MCF 10A (cell line): ENCODE results near the gene TTC34. TPM values are rescaled to one million over a fixed set of nuclear protein-coding genes. Genes with fewer than 3 reads are reported as not detected.

Source experiments
- BruUV-seq: library from RNA; stranded (reverse); fragments of 400-500 nt; replicated peaks from 2 replicates; lab custom pipeline; 2021; lab: Mats Ljungman, UMichigan
- CTCF ChIA-PET: fragments of 300-600 bp; sonication (Branson Sonifier 250); formaldehyde crosslinking; extraction: SDS; loops from one replicate; lab custom pipeline; 2021; ENCODE audit warnings: antibody characterized with exemption, inconsistent platforms; lab: Yijun Ruan, JAX
- POLR2A ChIA-PET: fragments of 300-600, 350-650 bp; sonication (Branson Sonifier 250); formaldehyde crosslinking; extraction: SDS; loops from one replicate; lab custom pipeline; 2020; ENCODE audit warnings: antibody characterized with exemption, inconsistent platforms; lab: Yijun Ruan, JAX
- DNase-seq: peaks from one replicate; pipeline ENCODE4 v3.0.0-alpha.2; 2018; ENCODE audit not compliant: unreplicated experiment
- H3K27ac Mint-ChIP-seq: one replicate; pipeline ENCODE4 v1.8.0; 2022; ENCODE audit warnings: mild to moderate bottlenecking, low read depth, mixed read lengths; ENCODE audit not compliant: unreplicated experiment
- H3K27me3 Mint-ChIP-seq: one replicate; pipeline ENCODE4 v1.8.0; 2022; ENCODE audit warnings: mixed read lengths; ENCODE audit not compliant: insufficient read depth, unreplicated experiment
- H3K36me3 Mint-ChIP-seq: one replicate; pipeline ENCODE4 v1.8.0; 2022; ENCODE audit warnings: mild to moderate bottlenecking, moderate library complexity, mixed read lengths; ENCODE audit not compliant: insufficient read depth, unreplicated experiment
- H3K4me1 Mint-ChIP-seq: one replicate; pipeline ENCODE4 v1.8.0; 2022; ENCODE audit warnings: mixed read lengths; ENCODE audit not compliant: insufficient read depth, unreplicated experiment
- H3K4me3 Mint-ChIP-seq: one replicate; pipeline ENCODE4 v1.8.0; 2022; ENCODE audit warnings: mild to moderate bottlenecking, moderate library complexity, mixed read lengths; ENCODE audit not compliant: unreplicated experiment
- H3K9me3 Mint-ChIP-seq: one replicate; pipeline ENCODE4 v1.8.0; 2022; ENCODE audit warnings: mixed read lengths; ENCODE audit not compliant: unreplicated experiment
- intact Hi-C: fragments of 100-400 bp; cut with micrococcal nuclease; formaldehyde crosslinking; loops from 2 replicates; pipeline ENCODE4 v1.14.1; 2022
- total RNA-seq: library from RNA; stranded (reverse); gene quantifications from 2 replicates; pipeline ENCODE4 v1.2.3, GENCODE V29; 2022
- TF ChIP-seq, protein P1 (sequence below): fragments of 200-600 bp; IDR thresholded peaks from one replicate; pipeline ENCODE4 v1.8.0; 2022; ENCODE audit warnings: antibody characterized with exemption, mild to moderate bottlenecking; ENCODE audit not compliant: unreplicated experiment

Gene TTC34
- total RNA-seq, 1 experiment from 2014 or later, result 0.47 TPM

DNA sequence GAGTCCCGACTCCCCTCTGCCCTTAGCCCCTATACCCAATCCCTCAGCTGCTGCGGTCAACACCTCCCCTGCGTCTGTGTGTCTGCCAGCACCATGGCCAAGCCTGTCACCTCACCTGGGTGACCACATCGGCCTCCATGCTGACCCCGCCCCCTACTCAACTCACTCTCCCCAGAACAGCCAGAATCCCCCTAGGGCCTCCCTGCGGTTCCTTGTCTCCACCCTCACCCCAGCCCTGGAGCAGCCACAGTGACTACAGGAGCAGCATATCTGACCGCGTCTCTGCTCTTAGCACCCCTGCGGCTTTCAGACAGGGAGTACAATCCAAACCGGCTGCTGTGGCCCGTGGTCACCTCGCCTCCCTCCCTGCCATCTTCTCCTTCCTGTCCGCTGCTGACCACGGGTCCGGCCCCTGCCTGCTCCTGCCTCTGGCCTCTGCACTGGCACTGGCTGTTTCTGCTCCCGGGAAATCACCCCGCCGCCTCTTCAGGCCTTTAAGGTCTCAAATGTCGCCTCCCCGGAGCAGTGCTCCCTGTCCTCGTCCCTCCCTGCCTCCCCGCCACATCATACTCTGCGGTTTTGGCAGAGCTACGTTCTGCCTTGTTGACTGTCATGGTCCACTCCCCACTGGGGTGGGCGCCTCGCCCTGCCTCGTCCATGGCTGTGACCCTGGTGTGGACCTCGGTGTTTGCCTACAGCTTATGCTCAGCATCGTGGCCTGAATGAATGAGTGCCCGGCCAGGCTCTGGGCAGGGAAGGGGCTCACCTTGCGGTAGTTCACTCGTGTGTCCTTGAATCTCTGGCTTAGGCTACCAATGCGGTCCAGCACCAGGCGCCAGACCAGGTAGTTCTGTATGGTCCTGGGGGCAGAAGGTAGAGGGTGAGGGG, 203.8 kb downstream of the TTC34 start:
- no peak overlapping the region for H3K4me3 Mint-ChIP-seq
- intact Hi-C loops, result no loop called here
- TF ChIP-seq, protein P1, sequence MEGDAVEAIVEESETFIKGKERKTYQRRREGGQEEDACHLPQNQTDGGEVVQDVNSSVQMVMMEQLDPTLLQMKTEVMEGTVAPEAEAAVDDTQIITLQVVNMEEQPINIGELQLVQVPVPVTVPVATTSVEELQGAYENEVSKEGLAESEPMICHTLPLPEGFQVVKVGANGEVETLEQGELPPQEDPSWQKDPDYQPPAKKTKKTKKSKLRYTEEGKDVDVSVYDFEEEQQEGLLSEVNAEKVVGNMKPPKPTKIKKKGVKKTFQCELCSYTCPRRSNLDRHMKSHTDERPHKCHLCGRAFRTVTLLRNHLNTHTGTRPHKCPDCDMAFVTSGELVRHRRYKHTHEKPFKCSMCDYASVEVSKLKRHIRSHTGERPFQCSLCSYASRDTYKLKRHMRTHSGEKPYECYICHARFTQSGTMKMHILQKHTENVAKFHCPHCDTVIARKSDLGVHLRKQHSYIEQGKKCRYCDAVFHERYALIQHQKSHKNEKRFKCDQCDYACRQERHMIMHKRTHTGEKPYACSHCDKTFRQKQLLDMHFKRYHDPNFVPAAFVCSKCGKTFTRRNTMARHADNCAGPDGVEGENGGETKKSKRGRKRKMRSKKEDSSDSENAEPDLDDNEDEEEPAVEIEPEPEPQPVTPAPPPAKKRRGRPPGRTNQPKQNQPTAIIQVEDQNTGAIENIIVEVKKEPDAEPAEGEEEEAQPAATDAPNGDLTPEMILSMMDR, result no peak
- peaks cover 37% of the 10 kb centered on the region for H3K27me3 Mint-ChIP-seq
- CTCF ChIA-PET, result interaction anchor here (0.6 to 0.7 kb wide), 2 partner anchors 32 to 235 kb away, joined by 3 to 4 read pairs; no protein-coding TSS in a partner anchor
- H3K27ac Mint-ChIP-seq, result no peak overlapping the region
- BruUV-seq, result no TSS peak
- POLR2A ChIA-PET, result interaction anchor here (0.6 kb wide), 2 partner anchors 7 to 1384 kb away, joined by 3 read pairs; no protein-coding TSS in a partner anchor
- H3K9me3 Mint-ChIP-seq, result no peaks in the 10 kb centered on the region
- no peak for DNase-seq
- no peaks in the 10 kb centered on the region for H3K4me1 Mint-ChIP-seq
- peaks cover 6% of the 10 kb centered on the region for H3K36me3 Mint-ChIP-seq

DNA sequence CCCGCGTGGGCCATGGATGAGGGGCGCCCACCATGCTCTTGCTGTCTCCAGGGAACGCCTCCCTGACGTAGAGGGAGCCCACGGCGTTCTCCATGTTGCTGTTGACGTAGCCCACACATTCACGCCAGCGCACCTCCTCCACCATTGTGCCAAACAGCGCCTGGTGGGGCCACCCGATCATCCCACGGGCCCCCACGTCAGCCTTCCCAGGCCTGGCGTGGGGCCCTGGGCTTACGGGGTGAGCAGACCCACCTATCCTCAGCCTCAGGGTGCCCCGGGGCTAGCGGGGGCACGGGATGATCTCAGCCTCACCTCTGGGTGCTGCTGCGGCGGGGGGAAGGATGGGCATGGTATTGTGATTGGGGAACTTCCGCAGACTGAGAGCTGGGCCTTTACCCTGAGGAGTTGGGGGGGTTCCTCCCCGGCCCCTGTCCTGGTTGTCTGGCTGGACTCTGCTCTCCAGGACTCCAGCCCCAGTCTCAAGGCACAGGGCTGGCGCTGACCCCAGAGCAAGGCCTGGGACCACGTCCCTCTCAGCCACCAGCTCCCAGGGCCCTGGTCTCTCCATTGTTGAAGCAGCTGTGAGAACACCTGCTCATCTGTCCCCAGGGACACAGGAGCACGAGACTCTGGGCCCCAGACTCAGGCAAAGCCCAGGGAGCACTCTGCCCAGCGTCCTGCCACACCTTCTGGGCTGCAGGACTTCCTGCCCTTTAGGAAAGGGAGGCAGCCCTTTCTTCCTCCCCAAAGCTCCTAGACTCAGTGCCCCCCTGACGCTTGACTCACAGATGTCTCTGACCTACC, 204.8 kb downstream of the TTC34 start:
- H3K27me3 Mint-ChIP-seq, result peaks cover 27% of the 10 kb centered on the region
- no peak overlapping the region for H3K4me3 Mint-ChIP-seq
- H3K36me3 Mint-ChIP-seq, result peaks cover 6% of the 10 kb centered on the region
- TF ChIP-seq, protein P1, result no peak
- BruUV-seq, result no TSS peak
- POLR2A ChIA-PET, result interaction anchor here (0.6 kb wide), 1 partner anchor 1385 kb away, joined by 3 read pairs; no protein-coding TSS in a partner anchor
- H3K4me1 Mint-ChIP-seq, result no peaks in the 10 kb centered on the region
- no peak for DNase-seq
- intact Hi-C loops, result no loop called here
- H3K27ac Mint-ChIP-seq, result no peak overlapping the region
- H3K9me3 Mint-ChIP-seq, result no peaks in the 10 kb centered on the region
- CTCF ChIA-PET, result no interaction called here

DNA sequence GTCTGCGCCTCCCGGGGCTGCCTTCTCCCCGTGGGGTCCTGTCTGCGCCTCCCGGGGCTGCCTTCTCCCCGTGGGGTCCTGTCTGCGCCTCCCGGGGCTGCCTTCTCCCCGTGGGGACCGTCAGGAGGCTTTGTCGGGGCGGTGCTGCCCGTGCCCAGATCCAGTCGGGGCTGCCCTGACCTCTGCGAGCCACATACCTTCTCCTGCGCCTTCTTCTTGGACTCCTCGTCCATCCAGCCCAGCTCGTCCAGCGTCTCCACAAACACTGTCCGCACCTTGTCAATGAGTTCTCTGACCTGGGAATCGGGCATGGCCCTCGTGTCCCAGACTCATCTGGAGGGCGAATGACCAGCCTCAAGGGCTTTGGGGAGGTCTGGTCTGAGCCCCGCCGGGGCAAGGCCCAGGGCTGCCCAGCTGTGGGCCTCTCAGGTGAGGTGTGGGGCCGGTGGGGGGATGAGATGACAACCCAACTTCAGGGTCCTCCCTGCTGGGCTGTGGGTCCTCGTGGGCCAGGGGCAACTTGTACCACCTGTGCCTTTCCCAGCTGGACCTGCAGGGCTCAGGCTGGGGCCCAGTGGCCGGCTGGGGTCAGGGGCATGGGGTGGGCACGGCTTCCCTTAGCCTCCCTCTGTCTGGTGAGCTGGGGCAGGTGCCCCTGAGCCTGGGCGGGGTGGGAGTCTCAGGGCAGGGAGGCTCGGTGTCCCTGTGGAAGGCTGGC, 205.5 kb downstream of the TTC34 start:
- H3K4me3 Mint-ChIP-seq, result no peak overlapping the region
- H3K9me3 Mint-ChIP-seq, result no peaks in the 10 kb centered on the region
- intact Hi-C loops, result no loop called here
- BruUV-seq, result no TSS peak
- no peak for DNase-seq
- H3K4me1 Mint-ChIP-seq, result no peaks in the 10 kb centered on the region
- POLR2A ChIA-PET, result no interaction called here
- TF ChIP-seq, protein P1, result no peak
- CTCF ChIA-PET, result no interaction called here
- H3K36me3 Mint-ChIP-seq, result peaks cover 6% of the 10 kb centered on the region
- no peak overlapping the region for H3K27ac Mint-ChIP-seq
- peaks cover 20% of the 10 kb centered on the region for H3K27me3 Mint-ChIP-seq
